NCI-H146 (cell line): ENCODE data around the gene ACOT11.

ENCODE experiments used
- DNase-seq: peaks from one replicate; lab custom pipeline; 2025; lab: John Stamatoyannopoulos, UW

Gene ACOT11

DNA sequence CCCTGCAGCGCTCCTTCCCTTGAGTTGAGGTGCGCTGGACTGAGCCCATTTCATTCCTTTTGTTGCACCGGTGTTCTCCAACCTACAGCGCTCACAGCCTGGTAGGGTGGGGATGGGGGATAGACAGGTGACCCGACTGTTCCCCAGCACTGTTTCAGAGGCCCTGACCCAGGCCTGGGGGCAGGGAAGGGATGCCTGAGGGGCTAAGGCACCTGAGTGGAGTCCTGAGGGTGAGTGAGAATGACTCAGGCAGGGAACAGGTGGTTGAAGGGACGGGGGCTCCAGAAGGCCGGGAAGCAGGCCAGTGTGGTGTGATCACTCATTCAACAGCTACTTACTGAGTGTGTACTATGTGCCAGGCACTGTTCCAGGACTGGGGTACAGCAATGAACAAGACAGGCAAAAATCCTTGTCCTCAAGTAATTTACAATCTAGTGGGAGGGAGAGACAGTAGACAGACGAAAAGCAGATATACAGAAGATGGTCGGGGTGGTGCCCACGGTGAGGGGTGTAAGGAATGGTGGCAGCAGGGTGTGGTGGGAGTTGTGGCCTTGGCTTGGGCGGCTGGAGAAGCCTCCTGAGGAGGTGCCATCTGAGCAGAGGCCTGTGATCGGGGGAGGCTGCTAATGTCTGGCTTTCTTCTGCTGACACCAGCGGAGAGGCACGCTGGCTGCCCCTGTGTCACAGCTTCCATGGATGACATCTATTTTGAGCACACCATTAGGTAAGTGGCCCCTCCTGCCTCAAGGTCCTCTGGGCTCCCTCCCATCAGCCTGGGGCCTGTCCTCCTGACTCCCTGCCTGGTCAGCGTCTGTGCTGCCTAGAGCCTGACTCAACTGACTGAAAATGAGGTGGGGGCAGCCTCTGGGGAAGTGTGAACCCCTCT is 37.4 kb downstream of the ACOT11 start:
- no peak for DNase-seq

- no peak for DNase-seq
These were observed 40.3 kb downstream of the ACOT11 start for GRCh38 chr1:54588377-54588776.

GRCh38 chr1:54591127-54591756 is 43.2 kb downstream of the ACOT11 start:
- no peak for DNase-seq

DNA sequence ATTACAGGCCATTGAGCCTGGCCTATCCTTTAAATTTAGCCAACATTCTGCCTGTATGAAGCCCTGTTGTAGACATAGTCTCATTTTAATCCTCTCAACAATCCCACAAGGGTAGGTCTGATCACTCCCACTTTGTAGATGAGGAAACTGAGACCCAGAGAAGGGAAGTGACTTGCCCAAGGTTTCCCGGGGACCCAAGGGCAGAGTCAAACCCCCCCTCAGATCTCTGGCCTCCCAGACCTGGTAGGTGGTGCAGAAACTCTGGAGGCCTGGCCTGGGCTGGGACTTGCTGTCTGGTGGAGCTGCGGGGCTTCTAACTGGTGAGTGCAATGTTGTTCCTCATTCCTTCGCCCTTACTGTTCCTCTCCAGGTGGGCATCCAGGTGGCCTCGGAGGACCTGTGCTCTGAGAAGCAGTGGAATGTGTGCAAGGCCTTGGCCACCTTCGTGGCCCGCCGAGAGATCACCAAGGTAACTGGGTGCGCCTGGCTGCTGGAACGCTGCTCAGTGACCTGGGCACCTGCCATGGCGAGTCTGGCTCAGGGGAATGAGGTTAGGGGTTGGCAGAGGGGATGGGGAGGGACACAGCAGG is 45.6 kb downstream of the ACOT11 start:
- DNase-seq, result no peak

- DNase-seq, result no peak
These were observed 46.4 kb downstream of the ACOT11 start for GRCh38 chr1:54594463-54594862.

- no peak for DNase-seq
These were observed 48.0 kb downstream of the ACOT11 start for GRCh38 chr1:54595956-54596498.

GRCh38 chr1:54596756-54597155 is 48.7 kb downstream of the ACOT11 start:
- DNase-seq, result no peak

DNA sequence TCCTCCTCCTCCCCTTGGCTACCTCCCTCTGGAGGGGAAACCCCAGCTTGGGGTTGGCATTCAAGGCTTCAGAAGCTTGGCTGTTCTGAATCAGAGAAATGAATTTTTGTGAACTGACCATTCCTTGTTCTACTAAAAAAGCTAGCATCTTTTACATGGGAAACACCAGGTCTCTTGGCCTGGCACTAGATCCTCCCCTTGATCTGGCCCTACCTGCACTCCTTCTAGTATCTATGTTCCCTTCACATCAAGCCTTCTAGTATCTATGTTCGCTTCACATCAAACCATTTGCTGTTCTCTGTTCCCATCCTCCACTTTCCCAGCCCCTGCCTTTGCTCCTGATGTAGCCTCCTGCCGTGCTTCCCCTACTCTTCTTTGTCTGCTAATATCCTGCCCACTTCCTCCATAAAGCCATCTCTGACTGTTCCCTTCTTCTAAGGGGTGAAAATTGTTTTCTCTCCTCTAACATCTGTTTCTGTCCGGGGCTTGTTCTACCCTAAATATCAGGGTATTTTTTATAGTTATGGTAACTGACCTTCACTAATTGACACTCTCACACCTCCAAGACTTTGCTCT is 49.5 kb downstream of the ACOT11 start:
- no peak for DNase-seq

GRCh38 chr1:54599211-54599823 is 51.3 kb downstream of the ACOT11 start:
- DNase-seq, result no peak

GRCh38 chr1:54600947-54601721 is 53.1 kb downstream of the ACOT11 start:
- DNase-seq, result no peak

DNA sequence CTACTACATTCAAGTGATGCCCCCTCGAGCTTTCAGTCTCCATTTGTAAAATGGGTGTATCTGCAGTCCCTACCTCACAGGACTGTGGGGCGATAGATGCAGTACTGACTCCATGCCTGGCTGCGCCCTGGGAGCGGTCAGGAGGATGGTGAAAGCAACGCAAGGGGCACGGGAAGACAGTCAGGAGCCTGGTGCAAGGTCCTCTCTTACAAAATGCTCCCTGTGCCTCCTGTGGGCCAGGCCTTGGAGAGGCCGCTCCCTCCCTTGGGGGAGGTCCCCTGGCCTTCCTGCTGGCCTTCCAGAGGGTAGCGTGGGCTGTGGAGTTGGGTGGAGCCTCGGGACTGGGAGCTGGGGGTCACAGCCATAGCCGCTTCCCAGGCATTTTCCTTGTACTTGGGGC is 53.7 kb downstream of the ACOT11 start:
- DNase-seq, result no peak

GRCh38 chr1:54602554-54602953 is 54.5 kb downstream of the ACOT11 start:
- DNase-seq, result no peak

- no peak for DNase-seq
These were observed 55.2 kb downstream of the ACOT11 start for GRCh38 chr1:54603241-54603640.

DNA sequence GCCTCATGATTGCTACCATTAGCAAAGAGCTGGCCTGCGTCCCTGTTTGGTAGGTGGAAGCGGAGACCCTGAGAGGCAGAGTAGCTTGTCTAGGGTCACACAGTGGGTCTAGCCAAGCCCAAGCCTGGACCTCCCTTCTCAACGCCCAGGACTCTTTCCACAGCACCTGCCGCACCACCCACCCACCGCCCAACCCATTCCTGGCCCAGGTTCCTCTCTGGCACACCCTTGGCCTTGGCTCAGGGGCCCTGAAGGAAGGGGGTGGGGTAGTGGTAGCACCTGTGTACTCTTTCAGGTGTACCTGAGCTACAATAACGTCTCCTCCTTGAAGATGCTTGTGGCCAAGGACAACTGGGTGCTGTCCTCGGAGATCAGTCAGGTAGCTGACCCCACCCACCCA is 56.0 kb downstream of the ACOT11 start:
- no peak for DNase-seq

DNA sequence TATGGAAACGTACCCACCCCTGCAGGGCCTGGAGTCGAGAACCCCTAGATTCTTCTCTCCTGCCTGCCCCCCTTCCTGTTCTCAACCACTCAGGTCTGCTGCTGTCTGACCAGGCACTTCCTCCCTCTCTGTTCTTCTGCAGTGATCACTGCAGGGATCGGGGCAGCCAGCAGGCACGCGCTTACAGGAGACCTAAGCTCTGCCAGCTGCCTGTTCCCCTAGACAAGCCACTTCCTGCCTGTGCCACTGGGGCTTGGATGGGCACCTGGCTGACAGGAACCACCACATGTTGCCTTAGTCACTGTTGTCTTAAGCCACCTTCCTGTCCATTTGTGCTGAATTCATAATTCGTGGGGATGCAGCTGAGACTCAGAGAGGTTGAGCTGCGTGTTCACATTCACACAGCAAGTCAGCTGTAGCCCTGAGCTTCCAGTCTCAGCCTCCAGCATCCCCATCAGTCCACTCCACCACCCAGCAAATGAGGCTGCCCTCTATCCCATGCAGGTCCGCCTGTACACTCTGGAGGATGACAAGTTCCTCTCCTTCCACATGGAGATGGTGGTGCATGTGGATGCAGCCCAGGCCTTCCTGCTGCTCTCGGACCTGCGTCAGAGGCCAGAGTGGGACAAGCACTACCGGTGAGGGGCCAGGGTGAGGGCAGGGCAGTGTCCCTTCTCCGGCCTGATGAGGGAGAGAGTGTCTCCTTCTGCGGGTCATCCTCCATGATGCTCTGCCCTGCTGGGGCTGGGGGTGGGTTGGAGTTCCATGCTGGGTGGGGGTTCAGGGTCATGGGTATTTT is 56.7 kb downstream of the ACOT11 start:
- DNase-seq, result no peak

DNA sequence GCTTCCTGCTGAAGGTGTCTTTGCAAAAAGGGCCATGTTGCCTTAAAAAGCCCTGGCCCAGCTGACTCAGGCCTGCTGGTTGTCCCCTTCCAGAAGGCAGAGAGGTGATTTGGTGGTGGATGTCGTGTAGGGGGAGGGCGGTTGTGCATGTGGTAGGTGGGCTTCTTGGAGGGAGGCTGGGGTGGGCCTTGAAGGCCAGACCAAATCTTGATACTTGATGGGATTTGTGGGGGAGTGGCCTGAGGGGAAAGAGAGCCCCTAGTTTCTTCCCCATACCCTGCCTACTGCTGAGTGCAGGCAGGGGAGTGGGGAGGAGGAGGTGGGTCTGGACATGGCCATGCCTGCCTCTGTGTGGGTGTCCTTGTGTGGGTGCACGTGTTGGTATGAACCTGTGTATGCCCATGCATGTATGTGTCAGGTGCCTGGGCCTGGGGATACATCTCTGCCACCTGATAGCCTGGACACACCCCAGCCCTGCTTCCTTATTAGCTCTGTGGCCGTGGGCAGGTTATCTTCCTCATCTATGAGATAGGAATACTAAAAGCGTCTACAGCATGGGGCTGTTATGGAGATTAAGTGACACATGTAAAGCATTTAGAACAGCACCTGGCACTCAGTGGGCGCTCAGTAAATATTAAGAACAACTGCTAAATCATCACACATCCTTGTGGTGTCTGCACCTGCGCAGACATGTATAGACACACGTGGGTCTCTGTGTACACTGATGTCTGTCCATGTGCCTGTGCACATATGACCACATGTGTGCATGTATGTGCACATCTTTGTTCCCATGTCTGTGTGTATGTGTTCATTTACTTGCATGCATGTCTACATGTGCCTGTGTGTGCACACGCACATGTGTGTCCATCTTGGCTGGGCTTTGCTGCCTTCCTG is 58.3 kb downstream of the ACOT11 start:
- DNase-seq, result peak; percentile 80

GRCh38 chr1:54606990-54607325 is 58.9 kb downstream of the ACOT11 start:
- no peak for DNase-seq

DNA sequence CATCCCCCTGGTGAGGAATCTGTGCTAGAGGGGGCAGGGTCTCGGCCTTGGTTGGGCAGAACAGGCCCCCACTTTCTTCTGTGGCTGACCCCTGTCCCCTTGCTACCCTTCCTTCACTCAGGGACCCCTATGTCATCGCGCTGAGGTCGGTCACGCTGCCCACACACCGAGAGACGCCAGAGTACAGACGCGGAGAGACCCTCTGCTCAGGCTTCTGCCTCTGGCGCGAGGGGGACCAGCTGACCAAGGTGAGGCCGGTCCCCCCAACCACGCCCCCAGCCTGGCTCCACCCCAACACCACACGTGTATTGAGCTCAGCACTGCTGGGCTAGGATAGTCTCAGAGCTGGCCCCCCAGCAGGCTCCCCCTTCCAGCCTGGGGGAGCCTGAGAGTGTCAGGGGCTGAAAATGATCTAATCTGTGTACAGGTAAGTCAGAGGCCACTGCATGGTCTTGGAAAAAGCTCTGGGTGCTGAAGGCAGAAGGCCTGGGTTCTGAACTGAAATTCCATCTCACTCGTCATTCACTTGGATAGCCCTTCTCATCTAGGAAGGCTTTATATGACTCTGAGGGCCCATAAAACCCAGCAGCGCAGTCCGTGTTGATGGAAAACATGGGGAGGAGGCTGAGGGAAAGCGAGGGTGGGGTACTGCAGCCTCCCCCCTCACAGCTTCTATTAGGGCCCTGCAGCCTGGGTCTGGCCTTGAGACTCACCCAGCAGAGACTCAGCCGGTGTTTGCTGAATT is 60.0 kb downstream of the ACOT11 start:
- DNase-seq, result no peak
